Gastrocnemius medialis (tissue), 4 donors: ENCODE results near the gene SMC1B.

ENCODE experiments used
- CTCF ChIP-seq, 5 experiments: fragments of 450-650 bp in 3 of 5; fragments of 200-600 bp in 2 of 5; sonication (generic) in 2 of 5; IDR thresholded peaks in 4 of 5; conservative IDR thresholded peaks in 1 of 5; 1 replicate in 4 of 5; 2 replicates in 1 of 5; pipeline ENCODE4 v1.5.1; 2016 to 2019; ENCODE audit warnings: antibody characterized with exemption in 5 of 5, mild to moderate bottlenecking in 3 of 5, moderate library complexity in 3 of 5
- POLR2A ChIP-seq, 2 donors: fragments of 450-650 bp; IDR thresholded peaks; one replicate each; pipeline ENCODE4 v1.6.1; 2017; ENCODE audit warnings: antibody characterized with exemption in 2 of 2, mild to moderate bottlenecking in 2 of 2, moderate library complexity in 2 of 2

GRCh38 chr22:45308391-45308956 lies 104.9 kb downstream of the SMC1B start:
- TF ChIP-seq CTCF (IDR thresholded peaks at IDR 0.05 in 4 of 5, conservative IDR thresholded peaks at IDR 0.05 in 1 of 5) (no peak), POLR2A (IDR thresholded peaks at IDR 0.05) (no peak)
